ENCODE data around the gene ST6GALNAC3.
"Not testable (repeated sequence)": the region's sequence is repeated elsewhere in the genome, so short reads cannot be mapped to it uniquely, and the experiment has no call there.

ST6GALNAC3 gene

GRCh38 chr1:76289692-76290091 is 215.1 kb downstream of the ST6GALNAC3 start:
- no peak for DNase-seq (ENCODE audit: low spot score)

DNA sequence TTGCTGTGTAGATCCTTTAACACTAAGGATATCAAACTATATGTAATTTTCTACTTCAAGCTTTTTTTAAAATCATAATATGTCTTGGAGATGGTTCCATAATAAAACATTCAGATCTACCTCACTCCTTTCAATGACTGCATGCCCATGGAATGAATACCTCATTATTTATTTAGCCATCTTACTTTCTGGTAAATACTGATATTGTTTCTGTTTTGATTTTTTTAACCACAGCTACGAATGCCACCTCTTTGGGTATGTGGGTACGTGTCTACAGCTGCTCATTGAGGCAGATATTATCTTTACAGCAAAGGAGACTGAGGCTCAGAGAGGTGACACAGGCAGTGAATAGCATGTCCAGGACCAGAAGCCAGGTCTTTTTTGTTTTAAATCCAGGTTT is 215.7 kb downstream of the ST6GALNAC3 start:
- no peak for DNase-seq (ENCODE audit: low spot score)

- DNase-seq (ENCODE audit: low spot score), result no peak
Measured at GRCh38 chr1:76291191-76291590, 216.6 kb downstream of the ST6GALNAC3 start.

- DNase-seq (ENCODE audit: low spot score), result no peak
Measured at GRCh38 chr1:76291737-76292136, 217.2 kb downstream of the ST6GALNAC3 start.

DNA sequence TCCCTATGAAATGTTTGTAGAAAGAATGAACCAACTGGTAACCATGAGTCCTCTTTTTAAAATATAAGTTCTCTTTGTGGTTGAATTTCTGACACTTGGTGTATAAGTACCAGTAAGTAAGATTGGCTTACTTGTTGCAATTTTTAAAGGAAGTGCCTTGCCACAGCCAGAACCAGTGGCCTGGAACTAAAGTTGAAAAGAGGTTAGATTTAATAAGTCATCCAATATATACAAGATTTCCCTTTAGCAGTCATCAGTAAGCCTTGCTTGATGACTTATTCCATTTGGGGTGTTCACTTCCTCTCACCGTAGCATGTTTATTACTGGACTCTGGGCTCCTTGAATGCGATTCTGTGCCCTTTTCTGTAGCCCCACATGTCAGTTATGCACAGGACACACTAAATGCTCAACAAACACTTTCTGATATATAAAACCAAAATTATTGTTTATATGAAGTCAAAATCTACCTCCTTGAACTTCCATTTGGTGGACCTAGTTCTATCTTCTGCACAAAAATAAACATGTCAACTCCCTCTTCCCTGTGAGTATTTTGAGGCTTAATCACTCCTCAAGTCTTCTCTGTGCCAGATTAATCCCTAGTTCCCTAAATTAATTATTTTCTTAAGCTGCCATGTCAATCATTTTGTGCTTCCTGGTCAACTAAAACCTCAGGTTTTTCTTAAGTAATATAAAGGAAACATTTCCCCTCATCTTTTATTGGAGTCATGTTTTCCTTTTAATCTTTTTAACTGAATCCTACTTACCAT is 218.1 kb downstream of the ST6GALNAC3 start:
- DNase-seq (ENCODE audit: low spot score), result no peak

GRCh38 chr1:76293831-76294230 is 219.3 kb downstream of the ST6GALNAC3 start:
- no peak for DNase-seq (ENCODE audit: low spot score)

DNA sequence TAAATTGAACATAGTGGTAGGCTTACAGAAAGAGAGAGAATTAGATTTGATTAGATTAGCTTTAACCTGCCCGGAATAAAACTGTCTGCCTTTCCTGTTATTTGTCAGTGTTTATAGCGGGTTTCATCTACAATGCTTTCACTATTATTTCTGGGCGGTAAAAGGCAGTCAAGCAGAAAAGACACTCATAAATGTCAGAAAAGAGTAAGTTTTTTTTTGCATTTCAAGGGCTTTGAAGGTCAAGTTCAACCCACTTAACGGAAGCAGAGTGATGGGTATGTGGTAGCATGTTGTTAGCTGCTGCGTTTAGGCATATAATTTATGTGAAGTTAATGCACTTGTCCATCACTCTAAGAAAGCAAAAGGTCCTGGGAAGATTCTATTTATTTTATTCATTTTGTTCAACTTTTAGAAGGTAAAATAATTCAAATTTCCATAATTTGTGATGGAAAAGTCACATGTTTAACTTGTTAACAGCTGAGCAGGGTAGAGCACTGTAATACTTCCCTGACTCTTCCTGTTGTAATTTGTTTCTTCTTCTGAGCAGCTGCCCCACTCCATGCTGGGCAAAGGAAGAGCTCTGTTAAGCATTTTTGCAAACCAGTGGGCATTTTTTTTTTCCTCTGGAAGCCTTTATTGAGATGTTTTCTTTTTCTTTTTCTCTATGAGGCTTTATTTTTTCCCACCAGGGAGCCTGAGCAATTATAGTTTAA is 220.1 kb downstream of the ST6GALNAC3 start:
- no peak for DNase-seq (ENCODE audit: low spot score)

GRCh38 chr1:76298399-76298798 is 223.9 kb downstream of the ST6GALNAC3 start:
- DNase-seq (ENCODE audit: low spot score), result no peak

- no peak for DNase-seq (ENCODE audit: low spot score)
Measured at GRCh38 chr1:76299036-76299435, 224.5 kb downstream of the ST6GALNAC3 start.

DNA sequence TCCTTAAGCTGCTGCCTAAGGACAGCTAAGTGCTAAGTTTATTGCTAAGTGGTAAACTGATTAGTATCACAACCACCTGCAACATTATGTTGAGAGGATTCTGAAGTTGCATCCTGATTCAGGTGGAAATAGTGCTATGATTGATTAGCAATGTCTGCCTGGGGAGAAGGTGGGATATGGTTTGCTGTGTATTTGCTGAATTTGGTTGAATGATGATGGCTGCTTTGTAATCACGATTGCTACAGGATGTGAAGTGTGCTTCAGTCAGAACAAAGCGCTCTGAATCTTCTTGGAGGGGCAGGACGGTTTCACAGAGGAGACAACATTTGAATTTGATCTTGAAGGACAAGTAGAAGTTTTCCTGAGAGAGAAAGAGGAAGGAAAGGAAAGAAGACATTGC is 226.0 kb downstream of the ST6GALNAC3 start:
- no peak for DNase-seq (ENCODE audit: low spot score)

- DNase-seq (ENCODE audit: low spot score), result no peak
Measured at GRCh38 chr1:76302711-76303339, 228.3 kb downstream of the ST6GALNAC3 start.

GRCh38 chr1:76303340-76303717 is 228.8 kb downstream of the ST6GALNAC3 start:
- no peak for DNase-seq (ENCODE audit: low spot score)

- DNase-seq (ENCODE audit: low spot score), result no peak
Measured at GRCh38 chr1:76313304-76313703, 238.8 kb downstream of the ST6GALNAC3 start.

DNA sequence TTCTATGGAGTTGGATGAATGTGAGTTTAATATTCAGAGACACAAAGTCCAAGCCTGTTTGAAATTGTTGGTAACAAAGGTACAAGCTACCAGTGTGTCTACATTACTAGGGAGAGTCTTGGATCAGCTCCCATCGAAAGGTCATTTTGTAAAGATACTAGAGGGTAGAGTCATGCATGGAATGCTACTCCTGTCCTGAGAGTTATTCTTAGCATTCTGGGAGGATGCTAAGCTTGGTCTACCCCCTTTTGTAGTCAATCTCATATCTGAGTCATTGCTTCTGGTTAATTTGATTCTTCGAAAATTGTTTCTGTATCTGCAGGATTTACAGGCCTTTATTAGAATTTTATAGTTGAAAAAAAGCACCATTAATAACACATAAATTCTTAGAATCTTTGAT is 240.2 kb downstream of the ST6GALNAC3 start:
- no peak for DNase-seq (ENCODE audit: low spot score)

- DNase-seq (ENCODE audit: low spot score), result no peak
Measured at GRCh38 chr1:76317299-76317900, 242.9 kb downstream of the ST6GALNAC3 start.

- peak; percentile 78 for DNase-seq (ENCODE audit: low spot score)
Measured at GRCh38 chr1:76330991-76331603, 256.6 kb downstream of the ST6GALNAC3 start.

- DNase-seq (ENCODE audit: low spot score), result no peak
Measured at GRCh38 chr1:76335882-76336281, 261.3 kb downstream of the ST6GALNAC3 start.

DNA sequence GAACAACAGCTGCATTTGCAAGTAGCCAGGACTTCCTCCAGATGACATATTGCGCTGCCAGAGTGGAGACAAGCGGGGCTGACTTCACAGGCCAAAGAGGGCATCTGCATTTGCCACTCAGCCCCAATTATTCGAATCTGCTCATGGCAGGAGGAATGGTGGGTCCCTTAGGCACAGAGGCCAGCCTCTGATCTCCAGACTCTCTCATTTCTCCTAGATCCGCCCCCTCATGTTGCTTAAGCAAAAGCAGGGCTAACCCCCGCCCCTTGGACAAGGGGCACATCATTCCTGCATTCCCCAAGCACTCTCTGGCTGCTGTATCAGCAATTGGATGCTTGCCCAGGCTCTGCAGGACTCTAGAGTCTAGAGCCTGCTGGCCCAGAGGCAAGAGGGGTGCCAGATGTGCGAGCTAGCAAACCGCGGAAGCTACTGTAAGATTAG is 262.4 kb downstream of the ST6GALNAC3 start:
- DNase-seq (ENCODE audit: low spot score), result no peak

- DNase-seq (ENCODE audit: low spot score), result no peak
Measured at GRCh38 chr1:76337542-76338219, 263.1 kb downstream of the ST6GALNAC3 start.

GRCh38 chr1:76340056-76340455 is 265.5 kb downstream of the ST6GALNAC3 start:
- no peak for DNase-seq (ENCODE audit: low spot score)

DNA sequence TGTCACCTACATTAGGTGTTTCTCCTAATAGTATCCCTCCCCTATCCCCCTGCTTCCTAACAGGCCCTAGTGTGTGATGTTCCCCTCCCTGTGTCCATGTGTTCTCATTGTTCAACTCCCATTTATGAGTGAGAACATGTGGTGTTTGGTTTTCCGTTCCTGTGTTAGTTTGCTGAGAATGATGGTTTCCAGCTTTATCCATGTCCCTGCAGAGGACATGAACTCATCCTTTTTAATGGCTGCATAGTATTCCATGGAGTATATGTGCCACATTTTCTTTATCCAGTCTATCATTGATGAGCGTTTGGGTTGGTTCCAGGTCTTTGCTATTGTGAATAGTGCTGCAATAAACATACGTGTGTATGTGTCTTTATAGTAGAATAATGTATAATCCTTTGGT is 267.3 kb downstream of the ST6GALNAC3 start:
- DNase-seq (ENCODE audit: low spot score), result not testable (repeated sequence)

- DNase-seq (ENCODE audit: low spot score), result no peak
Measured at GRCh38 chr1:76343356-76343755, 268.8 kb downstream of the ST6GALNAC3 start.
